IPS-15b (cell line): Measurements from ENCODE around the gene FGD5.

Source experiments
- H3K27me3 ChIP-seq: one replicate; pipeline ENCODE4 v1.6.1; 2013; ENCODE audit warnings: low read length; ENCODE audit not compliant: control insufficient read depth, insufficient read depth
- H3K36me3 ChIP-seq: one replicate; pipeline ENCODE4 v1.6.1; 2013; ENCODE audit warnings: low read length; ENCODE audit not compliant: control insufficient read depth, insufficient read depth
- H3K4me1 ChIP-seq: one replicate; pipeline ENCODE4 v1.6.1; 2013; ENCODE audit warnings: mild to moderate bottlenecking, low read length; ENCODE audit not compliant: control insufficient read depth, insufficient read depth
- H3K4me3 ChIP-seq: one replicate; pipeline ENCODE4 v1.5.1; 2013; ENCODE audit warnings: low read depth, low read length
- H3K9ac ChIP-seq: one replicate; pipeline ENCODE4 v1.6.1; 2013; ENCODE audit warnings: low read depth, mild to moderate bottlenecking, low read length
- H3K9me3 ChIP-seq: one replicate; pipeline ENCODE4 v1.6.1; 2013; ENCODE audit warnings: mild to moderate bottlenecking, low read length; ENCODE audit not compliant: control insufficient read depth, insufficient read depth

The FGD5 gene

DNA sequence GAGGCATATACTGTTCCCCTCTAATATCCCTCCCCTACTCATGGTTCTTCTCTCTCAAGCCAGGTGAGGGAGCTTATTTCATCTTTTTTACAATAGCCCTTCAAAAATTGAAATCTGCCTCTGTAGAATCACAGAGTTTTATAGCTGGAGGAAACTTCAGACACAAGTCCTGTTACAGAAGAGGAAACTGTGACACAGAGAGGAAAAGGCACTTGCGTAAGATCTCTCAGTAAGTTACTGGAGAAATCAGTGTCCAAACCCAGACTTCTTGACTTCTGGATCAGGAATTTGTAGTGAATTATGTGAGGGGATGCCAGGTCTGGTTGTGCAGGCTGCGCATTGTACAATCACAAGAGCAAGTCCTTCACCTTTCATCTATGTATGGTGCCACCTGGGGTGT, 4.6 kb downstream of the FGD5 start:
- H3K4me1 ChIP-seq: peaks cover 3% of the 10 kb centered on the region
- H3K9me3 ChIP-seq: no peaks in the 10 kb centered on the region
- H3K4me3 ChIP-seq: no peak overlapping the region
- H3K27me3 ChIP-seq: no peaks in the 10 kb centered on the region
- H3K9ac ChIP-seq: no peak overlapping the region
- H3K36me3 ChIP-seq: peaks cover 8% of the 10 kb centered on the region

DNA sequence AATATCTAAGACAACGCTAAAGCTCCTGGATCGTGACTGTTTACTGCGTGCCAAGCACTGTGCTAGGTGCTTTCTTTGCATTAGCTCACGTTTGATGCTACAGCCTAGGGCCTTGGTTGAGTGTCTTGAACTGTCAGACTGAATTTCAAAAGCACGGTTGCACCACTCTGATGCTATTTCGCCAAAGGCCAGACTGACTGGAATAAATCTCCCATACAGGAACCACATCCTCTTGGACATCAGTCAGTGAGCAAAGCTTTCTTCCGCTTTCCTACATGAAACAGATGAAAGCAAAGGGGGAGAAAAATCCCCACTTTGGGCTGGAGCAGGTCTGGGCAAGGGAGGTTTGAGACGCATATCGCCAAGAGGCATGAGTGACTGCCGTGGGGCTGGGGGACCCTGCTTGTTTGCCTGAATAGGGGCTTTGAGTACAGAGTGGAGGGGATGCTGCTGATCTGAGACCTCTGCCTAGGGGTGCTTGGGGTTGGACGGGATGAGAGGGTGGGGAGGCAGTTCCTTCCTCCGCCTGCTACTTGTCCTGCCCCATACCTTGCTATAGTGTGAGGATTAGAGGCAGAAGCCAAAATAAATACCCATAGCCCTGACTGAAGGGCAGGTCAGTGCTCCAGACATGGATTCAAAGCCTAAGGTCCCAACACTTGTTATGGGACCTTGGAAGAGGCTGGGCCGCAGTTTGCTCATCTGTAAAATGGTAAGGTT, 5.3 kb downstream of the FGD5 start:
- H3K4me3 ChIP-seq: no peak overlapping the region
- H3K9ac ChIP-seq: no peak overlapping the region
- H3K9me3 ChIP-seq: no peaks in the 10 kb centered on the region
- peaks cover 3% of the 10 kb centered on the region for H3K4me1 ChIP-seq
- H3K36me3 ChIP-seq: peaks cover 8% of the 10 kb centered on the region
- no peaks in the 10 kb centered on the region for H3K27me3 ChIP-seq

DNA sequence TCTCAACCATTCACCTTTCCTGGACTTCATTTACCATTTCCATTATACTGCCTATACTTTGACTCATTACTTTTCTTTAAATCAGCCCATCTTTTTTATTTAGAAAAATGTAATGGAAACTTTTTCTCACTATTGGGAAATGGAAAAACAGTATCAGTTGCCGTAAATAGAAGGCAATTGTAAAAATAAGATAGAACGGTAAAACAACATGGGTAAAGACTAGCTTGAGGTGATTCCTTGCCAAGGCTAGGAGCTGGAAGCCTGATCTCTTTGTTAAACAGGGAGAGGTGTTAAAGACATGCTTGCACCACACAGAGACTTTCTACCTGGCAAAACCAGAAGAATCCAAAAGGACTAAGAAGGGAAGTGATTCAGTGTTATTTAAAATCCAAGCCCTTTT, 5.9 kb downstream of the FGD5 start:
- Histone ChIP-seq H3K4me1 (peaks cover 3% of the 10 kb centered on the region), H3K9ac (no peak overlapping the region), H3K9me3 (no peaks in the 10 kb centered on the region), H3K27me3 (no peaks in the 10 kb centered on the region), H3K36me3 (peaks cover 6% of the 10 kb centered on the region), H3K4me3 (no peak overlapping the region)

DNA sequence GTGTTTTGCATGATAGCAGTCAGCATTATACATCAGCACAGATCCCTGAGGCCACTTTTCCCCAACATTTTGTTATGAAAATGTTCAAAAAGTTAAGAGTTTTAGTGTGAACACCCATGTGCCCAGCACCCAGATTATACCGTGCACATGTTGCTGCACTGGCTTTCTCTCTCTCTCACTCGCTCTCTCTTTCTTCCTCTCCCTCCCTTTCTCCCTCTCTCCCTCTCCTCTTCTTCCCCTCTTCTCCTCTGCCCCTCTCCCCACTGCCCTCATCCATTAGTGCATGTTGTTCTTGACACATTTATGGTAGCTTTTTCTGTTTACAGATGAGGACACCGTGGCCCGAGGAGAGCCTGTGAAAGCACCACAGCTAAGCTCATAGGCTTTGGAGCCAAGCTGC, 7.3 kb downstream of the FGD5 start:
- Histone ChIP-seq H3K4me3 (no peak overlapping the region), H3K4me1 (peaks cover 3% of the 10 kb centered on the region)

DNA sequence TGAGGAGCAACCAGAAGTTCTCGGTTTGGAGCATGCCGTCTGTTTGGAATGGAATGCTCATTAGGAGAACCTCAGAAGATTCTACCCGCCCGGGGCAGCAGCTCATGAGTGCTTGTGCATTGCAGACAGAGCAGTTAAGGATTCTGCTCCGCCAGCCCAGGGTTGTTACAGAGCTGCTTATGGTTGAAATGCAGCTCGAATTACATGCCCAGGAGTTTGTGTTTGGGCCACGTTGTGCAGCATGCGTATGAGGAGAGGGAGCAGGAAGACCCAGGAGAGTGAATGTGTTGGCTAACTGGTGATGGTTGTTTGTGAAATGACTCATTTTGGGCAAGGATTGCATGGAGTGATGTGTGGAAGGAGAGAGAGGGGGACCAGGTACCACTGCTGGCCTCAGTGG, 9.0 kb downstream of the FGD5 start:
- Histone ChIP-seq H3K36me3 (no peaks in the 10 kb centered on the region), H3K4me3 (no peak overlapping the region), H3K4me1 (peaks cover 2% of the 10 kb centered on the region), H3K27me3 (no peaks in the 10 kb centered on the region), H3K9me3 (no peaks in the 10 kb centered on the region), H3K9ac (no peak overlapping the region)

More for the DNA sequence above, 7.3 kb downstream of the FGD5 start:
- H3K9me3 ChIP-seq: no peaks in the 10 kb centered on the region
- H3K27me3 ChIP-seq: no peaks in the 10 kb centered on the region
- no peaks in the 10 kb centered on the region for H3K36me3 ChIP-seq
- H3K9ac ChIP-seq: no peak overlapping the region

DNA sequence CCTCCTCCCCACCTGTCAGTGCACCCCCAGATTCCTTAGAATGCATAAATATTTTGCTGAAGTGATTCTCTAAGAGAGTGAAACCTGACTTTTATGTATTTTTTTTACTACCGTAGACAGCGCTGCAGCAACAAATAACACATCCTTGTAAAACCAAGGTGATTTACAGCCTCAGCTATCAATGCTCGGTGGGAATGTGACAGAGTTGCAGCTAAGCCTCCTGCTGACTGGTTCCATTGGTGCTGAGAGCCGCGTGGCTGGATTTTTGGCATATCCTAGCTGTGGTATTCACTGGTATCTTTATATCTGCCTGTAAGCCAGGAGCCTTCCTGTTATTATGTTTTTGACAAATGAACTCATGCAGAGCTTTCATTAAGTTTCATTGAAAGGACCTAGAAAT, 11.0 kb downstream of the FGD5 start:
- Histone ChIP-seq H3K4me3 (no peak overlapping the region), H3K9ac (no peak overlapping the region), H3K9me3 (no peaks in the 10 kb centered on the region), H3K4me1 (no peaks in the 10 kb centered on the region), H3K27me3 (no peaks in the 10 kb centered on the region), H3K36me3 (no peaks in the 10 kb centered on the region)

DNA sequence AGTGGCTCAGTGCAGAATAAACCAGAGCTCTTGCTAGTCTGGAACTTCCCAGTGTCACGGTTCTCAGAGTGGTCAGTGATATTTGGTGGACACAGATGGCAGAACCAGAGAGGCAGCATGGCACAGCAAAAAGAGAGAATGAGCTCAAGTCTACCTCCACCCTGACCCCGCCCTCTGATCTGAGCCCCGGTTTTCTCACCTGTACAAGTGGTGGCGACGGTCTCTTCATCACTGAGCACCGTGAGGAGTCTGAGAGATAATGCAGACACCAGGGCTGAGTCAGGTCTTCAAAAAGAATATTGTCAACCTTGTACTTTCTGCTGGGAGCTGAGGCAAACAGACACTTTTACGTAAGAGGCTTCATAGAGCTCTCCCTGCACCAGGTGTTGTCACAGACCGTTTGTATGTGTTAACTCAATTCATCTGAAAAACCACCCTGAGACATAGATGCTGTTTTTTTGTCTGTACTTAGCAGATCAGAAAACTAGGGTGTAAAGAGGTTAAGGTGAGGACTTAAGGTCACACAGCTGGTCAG, 13.2 kb downstream of the FGD5 start:
- H3K9me3 ChIP-seq: no peaks in the 10 kb centered on the region
- peaks cover 2% of the 10 kb centered on the region for H3K4me1 ChIP-seq
- no peak overlapping the region for H3K4me3 ChIP-seq
- no peaks in the 10 kb centered on the region for H3K36me3 ChIP-seq
- no peak overlapping the region for H3K9ac ChIP-seq
- H3K27me3 ChIP-seq: peaks cover 1% of the 10 kb centered on the region

DNA sequence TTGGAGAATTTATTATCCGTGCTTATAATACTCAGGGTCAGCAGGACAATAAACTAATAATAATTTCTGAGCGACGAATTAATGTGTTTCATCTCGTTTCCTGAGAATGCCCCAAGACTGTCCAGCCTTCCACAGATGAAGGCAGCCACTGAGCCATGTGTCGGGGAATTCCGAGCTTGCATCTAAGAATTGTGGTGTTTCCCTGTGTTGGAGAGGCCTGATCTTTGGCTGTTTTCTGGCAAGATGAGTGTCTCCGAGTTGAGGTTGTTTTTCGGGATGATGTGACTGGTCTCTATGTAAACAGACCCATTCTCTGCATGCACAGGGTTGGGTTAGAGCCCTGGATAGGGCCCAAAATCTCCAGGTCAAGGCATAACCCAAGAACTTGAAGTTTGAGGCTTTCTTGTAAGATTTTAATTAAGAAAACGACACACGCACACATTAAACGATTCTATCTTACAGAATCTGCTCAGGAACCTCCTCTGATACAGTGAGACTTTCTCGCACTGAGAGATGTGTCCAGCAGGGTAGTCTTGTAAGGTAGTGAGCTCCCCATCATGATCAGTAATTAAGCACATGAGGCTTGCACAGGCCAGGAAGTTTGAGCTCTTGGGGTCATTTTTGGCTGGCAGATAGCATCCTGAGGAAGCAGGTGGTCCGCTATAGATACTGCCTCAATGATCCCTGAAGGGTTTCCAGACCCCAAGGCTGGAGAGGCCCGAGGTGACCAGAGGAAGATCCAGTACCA, 14.4 kb downstream of the FGD5 start:
- Histone ChIP-seq H3K9me3 (no peaks in the 10 kb centered on the region), H3K27me3 (peaks cover 2% of the 10 kb centered on the region), H3K4me3 (no peak overlapping the region), H3K4me1 (peaks cover 3% of the 10 kb centered on the region), H3K9ac (no peak overlapping the region), H3K36me3 (no peaks in the 10 kb centered on the region)

DNA sequence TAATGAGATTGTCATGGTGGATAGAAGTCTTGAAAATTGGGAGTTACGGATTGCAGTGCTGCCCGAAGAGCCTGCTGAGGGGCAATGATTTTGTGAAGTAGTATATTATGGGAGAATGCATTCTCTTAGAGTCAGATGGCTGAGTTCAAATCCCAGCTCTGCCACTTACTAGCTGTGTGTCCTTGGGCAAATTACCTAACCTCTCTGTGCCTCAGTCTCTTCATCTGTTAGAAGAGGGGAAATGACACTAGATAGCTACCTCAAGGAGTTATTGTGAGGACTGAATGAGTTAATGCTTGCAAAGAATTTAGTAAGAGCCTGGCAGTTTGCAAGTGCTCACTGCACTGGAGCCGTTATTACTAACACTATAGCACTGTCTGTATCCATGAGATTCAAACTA, 15.4 kb downstream of the FGD5 start:
- Histone ChIP-seq H3K9ac (no peak overlapping the region), H3K36me3 (no peaks in the 10 kb centered on the region), H3K4me3 (no peak overlapping the region), H3K4me1 (peaks cover 8% of the 10 kb centered on the region), H3K9me3 (no peaks in the 10 kb centered on the region), H3K27me3 (peaks cover 2% of the 10 kb centered on the region)

DNA sequence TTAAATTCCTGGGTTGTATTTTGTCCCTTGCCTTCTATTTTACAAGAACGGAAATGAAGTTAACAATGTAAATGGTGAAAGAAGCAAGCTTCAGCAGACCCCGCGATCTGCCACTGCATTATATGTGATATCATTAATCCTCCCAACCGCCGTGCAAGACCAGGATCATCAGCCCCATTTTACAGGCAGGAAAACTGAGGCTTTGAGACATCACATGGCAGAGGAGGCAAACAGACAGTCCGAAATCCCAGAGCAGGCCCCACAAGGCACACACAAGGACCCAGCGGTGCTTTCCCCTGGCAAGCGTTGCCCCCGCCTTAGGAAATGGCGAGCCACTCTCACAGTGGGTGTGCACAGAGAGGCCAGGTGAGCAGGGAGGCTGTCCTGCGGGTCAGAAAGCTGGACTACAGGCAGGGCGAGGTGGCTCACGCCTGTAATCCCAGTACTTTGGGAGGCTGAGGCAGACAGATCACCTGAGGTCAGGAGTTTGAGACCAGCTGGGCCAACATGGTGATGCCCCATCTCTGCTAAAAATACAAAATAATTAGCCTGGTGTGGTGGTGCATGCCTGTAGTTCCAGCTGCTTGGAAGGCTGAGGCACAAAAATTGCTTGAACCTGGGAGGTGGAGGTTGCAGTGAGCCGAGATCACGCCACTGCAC, 16.2 kb downstream of the FGD5 start:
- Histone ChIP-seq H3K4me1 (peaks cover 10% of the 10 kb centered on the region), H3K27me3 (peaks cover 2% of the 10 kb centered on the region), H3K9me3 (no peaks in the 10 kb centered on the region), H3K9ac (no peak overlapping the region), H3K4me3 (no peak overlapping the region), H3K36me3 (no peaks in the 10 kb centered on the region)

DNA sequence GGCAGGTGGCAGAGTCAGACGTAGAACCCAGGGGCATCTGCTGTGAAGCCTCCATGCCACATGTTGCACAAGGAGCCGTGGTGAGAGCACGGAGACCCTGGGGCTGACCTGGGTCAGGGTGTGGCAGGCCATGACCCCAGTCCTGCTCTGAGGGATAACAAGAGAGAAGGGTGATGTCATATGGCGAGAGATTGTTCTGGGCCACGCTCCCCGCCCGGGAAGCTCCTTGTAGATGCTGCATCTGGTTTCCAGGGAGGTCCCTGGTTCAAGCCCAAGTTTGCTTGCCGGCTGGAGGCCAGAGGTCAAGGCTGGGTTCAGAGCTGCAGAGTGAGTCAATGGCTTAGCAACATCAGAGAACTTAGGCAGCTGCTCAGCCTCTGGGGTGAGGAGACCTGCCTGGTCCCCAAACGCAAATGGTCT, 17.3 kb downstream of the FGD5 start:
- H3K27me3 ChIP-seq: peaks cover 2% of the 10 kb centered on the region
- H3K4me3 ChIP-seq: no peak overlapping the region

More for the DNA sequence above, 17.3 kb downstream of the FGD5 start:
- H3K4me1 ChIP-seq: peaks cover 10% of the 10 kb centered on the region
- H3K9ac ChIP-seq: no peak overlapping the region
- no peaks in the 10 kb centered on the region for H3K9me3 ChIP-seq
- H3K36me3 ChIP-seq: no peaks in the 10 kb centered on the region
